HepG2 (cell line): ENCODE results near the gene VAPA. TPM values are rescaled to one million over a fixed set of nuclear protein-coding genes. Genes with fewer than 3 reads are reported as not detected.

Experiments used
- ATF7-NPFF ChIP-seq: sonication (generic); formaldehyde crosslinking; IDR thresholded peaks from 2 replicates; pipeline ENCODE4 v1.8.1; 2023; ENCODE audit warnings: mild to moderate bottlenecking, low read depth, missing genetic modification reagents, moderate library complexity
- DR1 ChIP-seq: sonication (generic); formaldehyde crosslinking; IDR thresholded peaks from 2 replicates; pipeline ENCODE4 v1.8.0; 2021; ENCODE audit warnings: mild to moderate bottlenecking, missing genetic modification reagents, inconsistent platforms
- KDM4B ChIP-seq: sonication (generic); formaldehyde crosslinking; IDR thresholded peaks from 2 replicates; pipeline ENCODE4 v1.4.0; 2020; ENCODE audit warnings: missing genetic modification reagents
- MED1 ChIP-seq: sonication (generic); formaldehyde crosslinking; IDR thresholded peaks from 2 replicates; pipeline ENCODE4 v1.4.0; 2020; ENCODE audit warnings: missing genetic modification reagents
- MED8 ChIP-seq: sonication (generic); formaldehyde crosslinking; IDR thresholded peaks from 2 replicates; pipeline ENCODE4 v1.8.1; 2023; ENCODE audit warnings: mild to moderate bottlenecking, missing genetic modification reagents; ENCODE audit not compliant: insufficient replicate concordance
- NONO ChIP-seq, 2 experiments: fragments of 450-650 bp in 1 of 2; sonication (generic) in 1 of 2; formaldehyde crosslinking in 1 of 2; IDR thresholded peaks in 1 of 2; conservative IDR thresholded peaks in 1 of 2; 2 replicates each; pipeline versions ENCODE4 v1.6.1 to v1.8.0; 2017 to 2022; ENCODE audit warnings: mild to moderate bottlenecking in 1 of 2, missing genetic modification reagents in 1 of 2, moderate library complexity in 1 of 2
- NR2F1 ChIP-seq, 2 experiments: fragments of 450-650 bp in 1 of 2; formaldehyde crosslinking in 1 of 2; IDR thresholded peaks; 2 replicates each; pipeline versions ENCODE4 v1.5.0 to v1.6.1; 2016 to 2020; ENCODE audit warnings: mild to moderate bottlenecking in 1 of 2, missing compliant biosample characterization in 1 of 2, missing genetic modification reagents in 1 of 2, moderate library complexity in 1 of 2
- PHB2 ChIP-seq: fragments of 450-650 bp; IDR thresholded peaks from 2 replicates; pipeline ENCODE4 v1.6.1; 2018; ENCODE audit not compliant: partially characterized antibody
- PLRG1 ChIP-seq: fragments of 450-650 bp; conservative IDR thresholded peaks from 2 replicates; pipeline ENCODE4 v1.6.1; 2016
- PLSCR1 ChIP-seq: sonication (generic); formaldehyde crosslinking; IDR thresholded peaks from 2 replicates; pipeline ENCODE4 v1.5.0; 2020; ENCODE audit warnings: missing genetic modification reagents, mild to moderate bottlenecking, borderline replicate concordance
- SRSF9 ChIP-seq: fragments of 200-400 bp; formaldehyde crosslinking; IDR thresholded peaks from 2 replicates; pipeline ENCODE4 v1.6.1; 2018; ENCODE audit warnings: borderline replicate concordance, mild to moderate bottlenecking, low read depth, low read length; ENCODE audit not compliant: insufficient read depth, poor library complexity, severe bottlenecking
- ZBTB34 ChIP-seq: sonication (generic); formaldehyde crosslinking; IDR thresholded peaks from 2 replicates; pipeline ENCODE4 v1.8.0; 2022; ENCODE audit warnings: mild to moderate bottlenecking, missing genetic modification reagents
- ZNF646 ChIP-seq: sonication (generic); formaldehyde crosslinking; IDR thresholded peaks from 2 replicates; pipeline ENCODE4 v1.9.0; 2021; ENCODE audit warnings: mild to moderate bottlenecking, missing genetic modification reagents
- ZNF773 ChIP-seq: sonication (generic); formaldehyde crosslinking; IDR thresholded peaks from 2 replicates; pipeline ENCODE4 v1.4.0; 2020; ENCODE audit warnings: missing genetic modification reagents, borderline replicate concordance
- ZNF777 ChIP-seq: sonication (generic); formaldehyde crosslinking; IDR thresholded peaks from 2 replicates; pipeline ENCODE4 v1.4.0; 2020; ENCODE audit warnings: missing genetic modification reagents
- ZNF781 ChIP-seq: sonication (generic); formaldehyde crosslinking; IDR thresholded peaks from 2 replicates; pipeline ENCODE4 v1.5.1; 2020; ENCODE audit warnings: borderline replicate concordance, mild to moderate bottlenecking, missing genetic modification reagents; ENCODE audit errors: not compliant biosample characterization
- ZNF883 ChIP-seq: sonication (generic); formaldehyde crosslinking; IDR thresholded peaks from 2 replicates; pipeline ENCODE4 v1.5.1; 2020; ENCODE audit warnings: mild to moderate bottlenecking, missing genetic modification reagents; ENCODE audit errors: not compliant biosample characterization
- polyA plus RNA-seq, 8 experiments: library from polyadenylated mRNA; depleted of rRNA in 3 of 8; stranded (reverse) in 7 of 8; unstranded in 1 of 8; fragments of >200 nt; fragmentation: Illumina TruSeq in 4 of 8; extraction: Trizol in 4 of 8; gene quantifications; 2 replicates each; pipeline versions ENCODE4 v1.2.1 to v1.2.3, GENCODE V29; 2011 to 2016; ENCODE audit warnings: low read depth in 4 of 8, missing spikeins in 1 of 8, mixed read lengths in 1 of 8; ENCODE audit not compliant: insufficient read depth in 1 of 8
- total RNA-seq, 5 experiments: library from RNA; depleted of rRNA; stranded (reverse); fragments of >200 nt; fragmentation: Illumina TruSeq; extraction: Trizol; gene quantifications; 2 replicates each; pipeline ENCODE4 v1.2.3, GENCODE V29; 2016; ENCODE audit warnings: low read depth in 1 of 5
- TF ChIP-seq, protein P1 (sequence below): sonication (generic); formaldehyde crosslinking; IDR thresholded peaks from 2 replicates; pipeline ENCODE4 v1.4.0; 2020; ENCODE audit warnings: missing genetic modification reagents, low read depth, mild to moderate bottlenecking, borderline replicate concordance

The VAPA gene
- total and polyA plus RNA-seq, 2 of the 13 experiments (the other 11 are each of a cell fraction or from before 2014, with no cell fraction given): 167 to 294 TPM

GRCh38 chr18:9913526-9914333, at the start of gene VAPA (continued):
- no peak for TF ChIP-seq ZNF646 (CRISPR knock-in tag)
- TF ChIP-seq MED1 (CRISPR knock-in tag): peak; percentile 48
- peak; percentile 60; the same call in 1 of the 2 replicates for TF ChIP-seq ATF7-NPFF (CRISPR knock-in tag)
- no peak for TF ChIP-seq ZBTB34 (CRISPR knock-in tag)
- peak; percentile 39; the same call in 1 of the 2 replicates for TF ChIP-seq ZNF777 (CRISPR knock-in tag)
- no peak; the same call in 1 of the 2 replicates for TF ChIP-seq KDM4B
- TF ChIP-seq MED8 (CRISPR knock-in tag): peak; percentile 52
- no peak for TF ChIP-seq SRSF9
- TF ChIP-seq PLRG1: no peak
- peak; percentile 48 for TF ChIP-seq ZNF883 (CRISPR knock-in tag)
- TF ChIP-seq PHB2: no peak
- TF ChIP-seq, protein P1, sequence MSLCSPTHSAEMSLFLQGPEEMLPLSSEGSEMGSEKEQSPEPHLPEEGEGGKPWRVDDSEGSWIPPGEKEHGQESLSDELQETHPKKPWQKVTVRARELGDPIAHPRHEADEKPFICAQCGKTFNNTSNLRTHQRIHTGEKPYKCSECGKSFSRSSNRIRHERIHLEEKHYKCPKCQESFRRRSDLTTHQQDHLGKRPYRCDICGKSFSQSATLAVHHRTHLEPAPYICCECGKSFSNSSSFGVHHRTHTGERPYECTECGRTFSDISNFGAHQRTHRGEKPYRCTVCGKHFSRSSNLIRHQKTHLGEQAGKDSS (CRISPR knock-in tag): no peak
- TF ChIP-seq ZNF781 (CRISPR knock-in tag): no peak
- no peak for TF ChIP-seq NONO (IDR thresholded peaks at IDR 0.05)
- peak; percentile 69; the same call in 1 of the 2 replicates for TF ChIP-seq NONO (CRISPR knock-in tag; conservative IDR thresholded peaks at IDR 0.05)
- 0 out of 2 replicates have a peak, but pooled peaks have one; percentile 47 for TF ChIP-seq DR1
- no peak for TF ChIP-seq PLSCR1 (CRISPR knock-in tag)
- 0 out of 2 replicates have a peak, but pooled peaks have one; percentile 27 for TF ChIP-seq ZNF773
- no peak for TF ChIP-seq NR2F1 (CRISPR knock-in tag; IDR thresholded peaks at IDR 0.05)
